Limb (tissue), 2 donors: ENCODE results near the gene EXOC7.
"Not testable (repeated sequence)": the region's sequence is repeated elsewhere in the genome, so short reads cannot be mapped to it uniquely, and the experiment has no call there.

Source experiments
- DNase-seq, 2 donors: peaks; one replicate each; pipeline ENCODE4 v3.0.0-alpha.2; 2016; ENCODE audit errors: extremely low spot score in 2 of 2

The EXOC7 gene

DNA sequence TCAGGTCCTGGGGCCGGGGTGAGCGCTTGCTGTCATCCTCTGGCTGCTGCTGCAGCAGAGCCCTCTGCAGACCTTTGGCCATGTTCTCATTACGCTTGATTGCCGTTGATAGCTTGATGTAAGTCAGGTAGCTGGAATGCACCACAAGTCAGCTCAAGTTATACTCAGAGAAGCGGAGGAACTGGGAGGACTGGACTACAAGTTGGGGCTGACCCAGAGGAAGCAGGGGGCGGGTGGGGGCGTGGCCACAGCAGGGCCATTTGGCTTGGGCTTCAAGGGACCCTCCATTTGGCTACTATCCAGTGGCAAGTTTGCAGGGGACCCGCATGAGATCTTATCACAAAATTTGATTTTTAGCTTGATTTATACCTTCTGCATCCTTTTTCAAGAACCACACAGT lies 57.5 kb downstream of the EXOC7 start:
- DNase-seq: no peak

DNA sequence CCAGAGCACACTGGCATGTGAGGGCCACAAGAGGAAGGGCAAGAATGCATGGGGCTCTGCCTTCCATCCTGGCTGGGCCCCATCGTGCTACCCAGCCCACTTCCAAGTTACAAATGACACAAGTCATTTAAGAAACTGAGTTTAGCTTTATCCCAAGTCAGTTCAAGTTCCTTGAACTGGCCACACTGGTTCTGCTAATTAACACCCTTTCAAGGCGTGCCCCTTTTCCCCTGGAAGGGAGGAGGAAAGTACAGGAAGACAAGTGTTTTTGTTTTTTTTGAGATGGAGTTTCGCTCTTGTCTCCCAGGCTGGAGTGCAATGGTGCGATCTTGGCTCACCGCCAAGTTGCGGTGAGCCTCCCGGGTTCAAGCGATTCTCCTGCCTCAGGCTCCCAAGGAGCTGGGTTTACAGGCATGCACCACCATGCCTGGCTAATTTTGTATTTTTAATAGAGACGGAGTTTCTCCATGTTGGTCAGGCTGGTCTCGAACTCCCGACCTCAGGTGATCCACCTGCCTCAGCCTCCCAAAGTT lies 59.0 kb downstream of the EXOC7 start:
- not testable (repeated sequence) for DNase-seq

GRCh38 chr17:76042868-76043267 lies 60.7 kb downstream of the EXOC7 start:
- not testable (repeated sequence) for DNase-seq

GRCh38 chr17:76040376-76040775 lies 63.2 kb downstream of the EXOC7 start:
- DNase-seq: no peak

DNA sequence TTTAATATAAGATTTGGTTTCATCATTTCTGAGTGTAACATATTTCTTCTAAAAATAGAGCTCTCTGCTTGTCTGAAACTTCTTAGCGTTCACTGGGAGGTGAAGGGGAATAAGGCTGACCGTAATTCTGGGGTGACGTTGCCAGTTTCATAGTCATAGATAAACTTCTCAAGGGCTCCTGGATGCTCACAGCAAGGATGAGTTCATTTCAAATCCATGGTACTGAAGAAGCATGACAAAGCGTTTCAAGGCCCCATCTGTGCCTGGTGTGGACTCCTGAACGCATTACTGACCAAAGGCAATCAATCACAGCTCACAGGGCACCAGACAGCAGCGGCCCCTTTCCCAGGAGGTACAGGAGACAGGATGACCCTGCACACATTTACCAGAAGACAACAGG lies 64.5 kb downstream of the EXOC7 start:
- no peak for DNase-seq

DNA sequence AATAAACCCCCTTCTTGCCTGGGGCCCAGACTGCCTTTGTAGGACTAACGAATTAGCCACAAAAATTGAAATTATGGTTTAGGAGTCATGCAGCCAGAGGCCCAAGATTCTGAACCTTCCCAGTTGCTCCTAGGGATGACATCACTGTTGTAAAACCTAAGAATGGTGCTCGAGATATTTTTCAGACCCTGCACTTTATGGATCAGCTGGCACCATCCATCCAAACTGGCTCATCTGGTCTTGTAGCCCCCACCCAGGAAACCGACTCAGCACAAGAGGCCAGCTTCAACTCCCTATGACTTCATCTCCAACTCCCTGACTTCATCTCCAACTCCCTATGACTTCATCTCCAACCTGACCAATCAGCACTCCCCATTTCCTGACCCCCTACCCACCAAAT lies 65.5 kb downstream of the EXOC7 start:
- DNase-seq: no peak

DNA sequence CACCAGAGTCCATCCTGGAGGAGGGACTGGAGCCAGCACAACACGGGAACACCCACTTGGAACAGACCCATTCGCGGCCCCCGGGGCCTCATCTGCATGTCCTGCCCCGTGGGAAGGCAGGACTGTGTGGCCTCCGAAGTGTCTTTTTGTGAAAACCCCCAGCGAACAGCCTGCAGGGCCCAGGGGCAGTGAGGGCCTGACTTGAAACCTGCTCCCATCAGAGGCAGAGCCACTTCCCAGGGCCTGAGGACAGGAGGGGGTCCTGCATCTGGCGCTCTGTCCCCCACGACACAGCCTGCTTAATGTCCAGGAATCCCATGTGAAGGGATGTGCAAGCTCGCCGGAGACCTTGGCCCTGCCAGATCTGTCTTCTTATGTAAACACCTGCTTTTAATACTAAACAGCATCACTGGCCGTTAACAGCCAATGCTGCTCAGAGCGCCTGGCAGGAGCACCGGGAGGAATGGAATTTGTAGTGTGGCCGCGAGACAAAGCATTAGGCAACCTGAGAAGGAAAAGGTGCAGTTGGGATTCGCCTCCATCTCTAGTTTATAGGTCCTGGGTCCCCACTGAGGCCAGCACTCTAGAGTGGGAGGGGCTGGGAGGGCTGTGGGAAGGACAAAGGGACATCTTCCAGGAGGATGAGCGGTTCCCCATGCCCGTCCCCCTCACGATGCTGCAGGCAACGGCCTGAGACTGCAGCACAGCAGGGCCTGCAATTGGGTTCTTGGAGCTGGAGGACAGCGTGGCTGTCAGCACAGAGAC lies 66.9 kb downstream of the EXOC7 start:
- DNase-seq: no peak

DNA sequence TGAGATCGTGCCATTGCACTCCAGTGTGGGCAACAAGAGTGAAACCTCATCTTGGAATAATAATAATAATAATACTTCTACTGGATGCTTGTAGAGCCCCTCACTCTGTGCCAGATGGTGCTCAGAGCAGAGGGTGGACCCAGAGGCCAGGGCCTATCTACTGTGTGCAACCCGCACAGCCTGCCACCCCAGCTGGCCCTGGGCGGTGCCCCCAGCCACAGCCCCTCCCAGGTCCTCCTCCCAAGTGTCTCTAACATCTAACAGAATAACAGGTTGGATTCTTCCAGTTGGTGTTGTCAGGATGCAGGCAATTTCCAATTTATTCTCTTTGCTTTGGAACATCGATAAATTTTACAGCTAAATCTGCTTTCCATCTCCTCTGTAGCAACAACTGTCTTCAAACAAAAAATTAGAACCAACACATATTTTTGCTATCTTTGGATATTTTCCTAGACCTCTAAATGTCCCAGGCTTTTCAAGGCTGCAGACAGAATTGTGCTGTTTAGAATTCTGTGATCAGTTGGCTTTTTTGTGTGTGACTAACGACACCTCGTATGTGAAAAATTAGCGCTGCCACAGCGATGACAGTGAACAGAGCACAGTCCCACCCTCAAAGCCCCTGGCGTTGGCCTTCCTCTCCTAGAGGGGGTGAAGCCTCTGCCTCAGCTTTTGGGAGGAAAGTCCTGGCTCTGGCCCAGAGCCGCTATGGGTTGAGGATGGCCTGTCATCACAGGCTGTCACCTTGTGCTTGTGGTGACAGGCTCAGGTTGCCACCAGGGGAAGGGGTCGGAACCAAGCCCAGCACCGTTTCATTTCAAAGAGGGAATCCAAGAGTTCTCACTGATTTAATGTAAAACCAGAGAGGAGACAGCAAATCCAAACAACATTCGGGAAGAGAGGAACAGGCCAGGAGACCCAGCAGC lies 68.9 kb downstream of the EXOC7 start:
- no peak for DNase-seq

DNA sequence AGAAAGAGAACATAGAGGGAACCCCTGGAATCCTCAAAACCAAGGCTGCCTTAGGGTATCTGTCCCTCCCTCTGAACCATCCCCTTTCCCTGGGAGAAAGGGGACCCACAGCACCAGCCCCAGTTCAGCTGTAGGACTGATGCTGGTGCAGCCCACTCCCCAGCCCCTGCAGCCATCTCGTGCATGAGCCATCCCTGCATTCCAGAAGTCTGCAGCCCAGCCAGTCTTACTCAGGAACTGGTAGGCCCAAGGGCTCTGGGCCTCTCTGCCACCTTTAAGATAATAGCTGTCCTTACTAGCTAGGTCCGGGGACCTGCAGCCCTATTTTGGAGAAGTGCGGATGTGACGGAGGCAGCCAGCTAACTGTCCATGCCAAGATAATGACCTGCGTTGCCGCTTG lies 70.4 kb downstream of the EXOC7 start:
- DNase-seq: no peak

- DNase-seq: no peak
Observed at GRCh38 chr17:76032780-76033108, 70.8 kb downstream of the EXOC7 start.

- no peak for DNase-seq
Observed at GRCh38 chr17:76032073-76032779, 71.4 kb downstream of the EXOC7 start.
